Activated CD4-positive, alpha-beta T cell treated with anti-CD3 and anti-CD28 coated beads, Interleukin-2, amount 10 ng/mL, durations not matched to agents 24 days and 14 days (primary cell): ENCODE results near the gene MRPL39. TPM values are rescaled to one million over a fixed set of nuclear protein-coding genes. Genes with fewer than 3 reads are reported as not detected.

Source experiments
- total RNA-seq: library from RNA; stranded (reverse); gene quantifications from 2 replicates; pipeline ENCODE4 v1.2.3, GENCODE V29; 2022

Gene MRPL39
- total RNA-seq, 1 donor from 2014 or later = 63.2 TPM

Other genes starting within 250 kb of the MRPL39 start
- 0.33 and 0.36 TPM in 2 replicates for gene JAM2, start 31.8 kb upstream of the MRPL39 start, total RNA-seq
- gene ATP5PF, start 127.4 kb upstream of the MRPL39 start, total RNA-seq = 174 TPM in 2 replicates
- 25.6 and 27.6 TPM in 2 replicates for gene GABPA, start 127.5 kb upstream of the MRPL39 start, total RNA-seq